Neural progenitor cell (in vitro differentiated cells): Measurements from ENCODE around the gene XAB2.

ENCODE experiments used
- EZH2phosphoT487 ChIP-seq: fragments of 200-600 bp; sonication (generic); IDR thresholded peaks from 2 replicates; pipeline ENCODE4 v1.6.1; 2017; ENCODE audit warnings: antibody characterized with exemption
- TF ChIP-seq, protein P1 (sequence below): fragments of 200-600 bp; sonication (generic); IDR thresholded peaks from 2 replicates; pipeline ENCODE4 v1.5.1; 2017; ENCODE audit warnings: antibody characterized with exemption, mild to moderate bottlenecking

GRCh38 chr19:7654401-7654800, 25.1 kb upstream of the XAB2 start:
- no peak for TF ChIP-seq EZH2phosphoT487
- TF ChIP-seq, protein P1, sequence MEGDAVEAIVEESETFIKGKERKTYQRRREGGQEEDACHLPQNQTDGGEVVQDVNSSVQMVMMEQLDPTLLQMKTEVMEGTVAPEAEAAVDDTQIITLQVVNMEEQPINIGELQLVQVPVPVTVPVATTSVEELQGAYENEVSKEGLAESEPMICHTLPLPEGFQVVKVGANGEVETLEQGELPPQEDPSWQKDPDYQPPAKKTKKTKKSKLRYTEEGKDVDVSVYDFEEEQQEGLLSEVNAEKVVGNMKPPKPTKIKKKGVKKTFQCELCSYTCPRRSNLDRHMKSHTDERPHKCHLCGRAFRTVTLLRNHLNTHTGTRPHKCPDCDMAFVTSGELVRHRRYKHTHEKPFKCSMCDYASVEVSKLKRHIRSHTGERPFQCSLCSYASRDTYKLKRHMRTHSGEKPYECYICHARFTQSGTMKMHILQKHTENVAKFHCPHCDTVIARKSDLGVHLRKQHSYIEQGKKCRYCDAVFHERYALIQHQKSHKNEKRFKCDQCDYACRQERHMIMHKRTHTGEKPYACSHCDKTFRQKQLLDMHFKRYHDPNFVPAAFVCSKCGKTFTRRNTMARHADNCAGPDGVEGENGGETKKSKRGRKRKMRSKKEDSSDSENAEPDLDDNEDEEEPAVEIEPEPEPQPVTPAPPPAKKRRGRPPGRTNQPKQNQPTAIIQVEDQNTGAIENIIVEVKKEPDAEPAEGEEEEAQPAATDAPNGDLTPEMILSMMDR = no peak
